ENCODE measurements around the gene C11orf98.
"Not testable (repeated sequence)": the region's sequence is repeated elsewhere in the genome, so short reads cannot be mapped to it uniquely, and the experiment has no call there.

Gene C11orf98

DNA sequence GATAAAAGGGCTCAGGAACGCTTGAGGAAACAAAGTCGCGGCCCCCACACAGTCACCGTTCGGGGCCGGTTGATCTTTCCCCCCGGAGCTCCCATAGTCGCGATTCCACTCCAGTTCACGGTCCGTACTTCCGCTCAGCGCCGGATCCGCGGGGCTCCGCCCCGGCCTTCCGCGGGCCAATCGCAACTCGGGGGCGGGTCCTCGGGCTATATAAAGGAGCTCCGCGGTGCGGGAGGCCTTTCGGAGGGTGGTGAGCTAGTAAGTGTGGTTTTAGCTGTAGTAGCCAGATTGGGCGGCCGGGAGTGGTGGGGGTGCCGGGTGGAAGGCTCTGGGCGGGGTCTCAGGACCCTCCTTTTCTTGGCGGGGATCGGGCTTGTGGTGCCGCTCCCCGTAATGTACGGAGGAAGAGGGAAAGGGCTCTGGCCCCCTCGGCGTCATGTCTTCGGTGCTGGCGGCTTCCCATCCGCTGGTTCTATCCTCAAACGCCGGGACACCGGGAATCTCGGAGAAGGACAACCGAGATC is at the start of gene C11orf98, which contains the start of gene CSKMT:
Gene C11orf98 (minus strand): TSS at position 136 of the 524 bp plus-strand sequence. CDS start 41 bp downstream, at position 95.
Gene CSKMT (plus strand): TSS at position 238 of the 524 bp plus-strand sequence. CDS start 568 bp downstream, outside the sequence.
- peak; percentile 93 to 95 for DNase-seq (ENCODE audit: low read depth in 2 of 2, low spot score in 1 of 2)

DNA sequence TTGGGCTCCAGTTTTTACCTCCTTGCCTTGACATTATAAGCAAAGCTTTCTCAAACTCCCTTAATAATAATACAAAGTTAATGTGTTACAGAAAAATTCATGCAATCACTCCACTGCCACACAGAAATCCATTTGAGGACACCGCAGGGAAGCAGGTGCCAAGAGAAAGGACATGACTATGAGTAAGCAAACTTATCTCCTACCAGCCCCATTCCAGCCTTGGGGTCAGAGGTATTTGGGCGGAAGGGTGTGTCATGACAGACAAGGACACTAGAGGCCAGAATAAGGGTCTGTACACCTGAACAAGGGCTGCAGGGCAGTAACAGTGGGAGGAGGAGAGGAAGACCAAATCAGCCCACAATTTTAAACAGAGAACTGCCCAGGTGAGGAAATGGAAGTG is 48.3 kb upstream of the C11orf98 start:
- no peak for DNase-seq (ENCODE audit: low read depth in 2 of 2, low spot score in 1 of 2)

DNA sequence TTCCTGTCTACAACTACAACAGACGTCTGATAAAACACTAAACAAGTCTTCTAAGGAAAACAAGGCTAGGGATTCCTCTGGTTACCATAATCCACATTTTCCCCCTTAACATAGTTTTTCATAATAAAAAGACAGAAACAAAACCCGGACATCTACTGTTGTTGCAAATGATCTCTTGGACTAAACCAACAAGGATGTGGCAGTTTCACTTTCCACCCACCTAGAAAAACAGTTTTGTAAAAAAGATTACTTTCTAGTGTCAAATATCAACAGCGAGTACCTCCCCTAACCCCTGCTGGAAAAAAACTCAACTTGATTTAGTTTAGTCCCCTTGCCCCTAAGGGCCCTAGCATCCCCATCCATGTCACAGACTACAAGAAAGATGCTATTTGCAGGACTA is 47.9 kb upstream of the C11orf98 start:
- DNase-seq (ENCODE audit: low read depth in 2 of 2, low spot score in 1 of 2) = no peak

DNA sequence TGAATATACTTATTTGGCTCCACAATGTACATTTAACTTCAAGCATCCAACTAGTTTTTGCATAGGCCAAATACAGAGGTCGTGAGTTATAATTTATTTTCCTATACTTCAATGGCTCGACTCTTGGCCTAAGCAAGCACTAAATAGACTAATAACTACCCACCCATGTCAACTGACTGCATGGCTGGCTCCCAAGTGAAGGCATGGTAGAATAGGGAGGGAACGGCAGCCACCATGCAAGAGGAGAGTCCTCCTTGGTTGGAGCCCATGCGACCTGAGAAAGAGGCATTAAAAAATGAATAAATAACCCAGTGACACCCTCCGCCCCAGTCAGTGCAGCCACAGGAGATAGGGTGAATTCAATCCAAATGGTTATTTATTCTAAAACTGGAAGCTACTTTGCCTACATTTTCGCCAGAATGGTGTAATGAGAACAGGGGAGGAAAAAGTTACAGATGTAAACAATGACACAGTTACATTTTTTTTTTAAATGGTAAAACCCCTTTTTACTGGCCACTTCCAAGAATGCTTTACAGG is 47.3 kb upstream of the C11orf98 start:
- no peak for DNase-seq (ENCODE audit: low read depth in 2 of 2, low spot score in 1 of 2)

DNA sequence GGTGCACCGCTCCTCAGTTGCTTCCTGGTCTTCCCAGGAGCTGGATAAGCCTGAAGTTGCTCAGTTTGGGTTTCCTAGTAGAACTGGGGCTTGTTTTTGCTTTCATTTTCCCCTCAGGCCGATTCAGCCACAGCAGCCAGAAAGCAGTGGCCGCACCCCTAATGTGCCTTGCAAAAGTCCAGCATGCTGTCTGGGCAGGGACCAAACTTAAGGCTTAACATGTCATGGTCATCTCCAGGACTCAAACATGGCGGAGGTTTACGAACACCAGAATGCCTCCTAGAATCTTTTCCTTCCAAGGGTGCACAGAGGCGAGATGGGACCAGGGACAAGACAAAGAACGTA is 45.0 kb upstream of the C11orf98 start:
- DNase-seq (ENCODE audit: low read depth in 2 of 2, low spot score in 1 of 2) = no peak

DNA sequence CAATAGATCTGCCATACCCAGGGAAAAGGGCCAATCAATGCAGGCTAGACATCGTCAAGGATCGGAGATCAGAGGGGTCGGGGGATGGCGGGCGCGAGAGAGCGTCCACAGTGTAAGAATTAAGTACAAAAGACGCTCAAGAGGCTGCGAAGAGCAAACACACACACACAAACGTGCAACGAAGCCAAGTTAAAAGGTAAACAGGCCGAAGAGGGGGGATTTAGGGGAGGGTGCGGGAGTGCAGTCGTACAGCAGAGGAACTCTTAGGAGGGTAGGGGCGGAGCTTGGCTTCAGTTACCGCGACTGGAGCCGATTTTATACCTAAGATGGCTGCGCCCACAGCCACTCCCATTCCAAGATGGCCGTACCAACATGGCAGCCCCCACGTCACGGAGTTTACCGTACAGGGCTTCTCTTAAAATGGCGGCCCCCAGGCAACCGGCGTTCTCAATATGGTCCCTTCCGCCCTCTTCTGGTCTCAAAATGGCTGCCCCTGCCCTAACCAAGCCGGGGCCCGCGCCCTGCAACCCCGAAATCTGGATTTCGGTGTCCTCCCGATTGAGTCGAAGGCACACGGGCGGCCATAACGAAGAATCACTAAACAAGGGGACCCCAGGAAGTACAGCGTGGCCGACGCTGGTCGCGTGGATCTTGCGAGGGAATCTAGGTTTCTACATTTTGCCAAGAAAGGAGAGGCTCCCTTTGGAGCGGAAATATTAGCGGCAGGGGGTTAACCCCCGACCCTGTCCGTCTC is 44.4 kb upstream of the C11orf98 start:
- DNase-seq (ENCODE audit: low read depth in 2 of 2, low spot score in 1 of 2) = peak; percentile 94

DNA sequence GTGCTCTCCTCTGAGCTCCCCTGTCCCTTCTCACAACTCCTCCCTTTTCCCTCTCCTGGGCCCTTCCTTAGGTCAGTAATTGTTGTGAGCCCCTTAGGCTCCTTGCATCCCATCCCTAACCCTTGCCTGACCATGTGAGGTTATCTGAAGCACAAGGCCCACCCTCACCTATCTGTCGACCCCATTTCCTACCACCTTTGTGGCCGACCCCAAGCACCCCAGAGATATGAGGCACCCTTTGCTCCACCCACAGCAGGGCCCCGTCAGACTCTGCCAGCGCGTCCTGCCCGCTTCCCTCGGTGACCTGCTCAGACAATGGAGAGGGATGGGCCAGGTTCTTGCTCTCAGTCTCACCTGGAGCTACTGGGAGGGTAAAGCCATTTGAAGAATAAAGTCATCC is 43.8 kb upstream of the C11orf98 start:
- DNase-seq (ENCODE audit: low read depth in 2 of 2, low spot score in 1 of 2) = no peak

DNA sequence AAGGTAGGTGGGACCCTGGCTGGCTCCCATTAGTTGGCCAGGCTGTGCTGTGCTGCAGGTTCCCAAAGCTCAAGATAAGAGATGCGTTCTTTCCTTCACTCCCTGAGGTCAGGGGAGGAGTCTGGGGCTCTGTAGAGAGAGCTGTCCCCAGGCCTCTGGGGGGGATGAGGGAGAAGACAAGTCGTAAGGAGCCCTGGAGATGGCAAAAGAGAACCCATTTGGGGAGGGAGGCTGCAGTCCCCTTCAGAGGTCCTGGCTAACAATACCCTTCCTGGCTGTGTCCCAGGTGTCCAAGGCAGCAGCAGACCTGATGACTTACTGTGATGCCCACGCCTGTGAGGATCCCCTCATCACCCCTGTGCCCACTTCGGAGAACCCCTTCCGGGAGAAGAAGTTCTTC is 43.4 kb upstream of the C11orf98 start:
- DNase-seq (ENCODE audit: low read depth in 2 of 2, low spot score in 1 of 2) = no peak

DNA sequence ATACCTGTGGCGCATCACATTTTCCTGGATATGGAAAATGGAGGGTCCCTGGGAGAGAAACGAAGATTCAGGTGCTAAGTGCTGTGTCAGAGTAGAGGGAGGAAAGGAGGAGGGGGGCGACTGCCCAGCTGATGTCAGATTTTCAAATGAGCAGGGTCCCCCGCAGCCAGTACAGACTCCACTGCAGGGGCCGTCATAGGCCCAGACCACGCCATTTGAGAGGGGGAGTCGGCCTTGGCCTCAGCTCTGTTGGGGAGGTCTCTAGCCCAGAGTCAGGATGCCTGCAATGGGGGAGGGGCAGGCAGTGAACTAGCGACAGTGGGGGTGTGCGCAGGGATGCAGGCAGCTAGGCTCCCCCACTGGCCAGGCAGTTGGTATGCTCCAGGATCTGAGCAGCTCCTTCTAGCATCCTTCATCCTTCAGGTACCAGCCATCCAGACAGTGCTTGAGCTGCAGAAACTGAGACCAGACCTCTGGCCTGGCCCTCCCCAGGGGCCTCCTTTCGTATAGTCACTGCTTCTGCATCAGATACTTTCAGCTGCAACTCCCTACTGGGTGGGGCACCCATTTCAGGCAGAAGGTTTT is 42.4 kb upstream of the C11orf98 start, which contains the start of the genes BSCL2 and GNG3:
Gene BSCL2 (minus strand): TSS at position 148 of the 585 bp plus-strand sequence. CDS start 229 bp downstream, outside the sequence.
Gene GNG3 (plus strand): TSS at position 400 of the 585 bp plus-strand sequence. CDS start 620 bp downstream, outside the sequence.
- no peak for DNase-seq (ENCODE audit: low read depth in 2 of 2, low spot score in 1 of 2)

DNA sequence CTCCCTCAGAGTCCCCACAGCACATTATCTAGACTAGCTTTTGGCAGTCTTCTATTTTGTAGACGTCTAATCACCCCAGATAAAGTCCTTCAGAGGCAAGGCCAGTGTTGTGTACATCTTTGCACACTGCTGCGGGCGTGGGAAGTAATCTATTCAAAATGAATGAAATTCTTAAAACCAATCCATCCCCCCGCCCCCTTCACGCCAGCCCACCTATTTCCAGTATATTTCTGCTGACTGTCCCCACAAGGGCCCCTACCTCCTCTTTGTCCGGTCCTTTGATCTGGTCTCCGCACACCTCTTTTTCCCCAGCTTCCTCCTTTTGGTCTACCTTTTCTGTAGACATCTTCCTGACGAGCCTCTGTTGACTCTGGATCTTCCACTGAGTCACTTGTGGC is 41.8 kb upstream of the C11orf98 start:
- no peak for DNase-seq (ENCODE audit: low read depth in 2 of 2, low spot score in 1 of 2)

DNA sequence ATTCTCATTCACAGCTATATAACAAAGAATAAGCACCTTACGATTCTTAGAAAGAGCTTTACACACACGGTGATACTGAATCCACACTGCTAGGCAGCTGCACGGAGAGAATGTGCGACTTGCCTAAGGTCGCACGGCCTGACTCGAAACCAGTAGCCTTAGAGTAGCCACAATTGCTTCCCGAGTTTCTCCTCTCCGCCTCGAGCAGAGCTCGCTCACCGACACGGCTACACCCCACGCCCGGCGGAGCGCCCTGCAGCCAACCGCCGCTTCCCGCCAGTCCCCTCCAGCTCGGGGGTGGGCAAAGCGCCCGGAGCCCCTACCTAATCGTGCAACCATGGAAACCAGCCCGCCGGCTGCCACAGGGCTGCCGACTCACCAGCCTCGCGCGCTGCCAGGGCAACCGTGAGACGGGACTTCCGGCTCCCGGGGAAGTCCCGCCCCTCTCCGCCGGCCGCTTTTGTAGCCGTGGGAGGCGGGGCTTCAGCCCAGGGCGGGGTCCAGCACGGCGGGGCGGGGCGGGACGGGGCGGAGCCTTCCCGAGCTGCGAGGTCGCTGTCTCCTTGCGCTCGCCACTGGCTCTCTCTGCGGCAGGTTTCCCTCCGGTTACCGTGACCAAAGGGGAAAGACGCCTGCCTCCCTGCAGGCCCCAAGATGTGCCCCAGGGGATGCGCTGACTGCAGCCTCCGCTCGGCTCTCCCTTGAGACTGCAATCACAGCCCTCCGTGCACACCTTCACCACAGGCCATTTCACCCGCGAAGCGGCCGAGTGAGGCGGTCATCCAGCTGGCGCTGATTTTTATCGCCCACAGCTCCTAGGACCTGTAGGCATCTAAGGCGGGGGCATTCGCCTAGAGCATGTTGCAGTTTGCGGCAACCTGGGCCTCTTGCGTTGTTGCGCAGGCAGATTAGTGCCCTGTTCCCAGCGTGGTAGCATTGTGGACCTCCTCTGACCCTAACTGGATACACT is 41.2 kb upstream of the C11orf98 start:
- peak; percentile 90 to 93 for DNase-seq (ENCODE audit: low read depth in 2 of 2, low spot score in 1 of 2)

DNA sequence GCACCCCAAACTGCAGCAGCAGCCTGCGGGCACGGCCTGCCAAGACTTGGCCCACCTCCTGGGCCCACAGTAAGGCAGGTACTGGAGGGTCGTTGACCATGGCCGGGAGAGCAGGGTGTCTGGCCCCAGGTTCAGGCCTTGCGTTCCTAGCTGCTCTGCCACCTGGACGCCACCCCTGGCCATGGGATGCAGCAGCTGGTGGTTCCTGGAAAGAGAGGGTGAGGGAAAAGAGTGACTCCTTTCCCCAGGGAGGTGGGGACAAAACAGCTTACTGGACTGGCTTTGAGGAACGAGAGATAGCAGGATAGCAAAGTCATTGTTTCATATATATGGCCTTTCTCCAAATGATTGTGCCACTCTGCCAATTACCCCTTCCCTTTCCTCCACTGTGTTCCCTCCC is 40.4 kb upstream of the C11orf98 start:
- no peak for DNase-seq (ENCODE audit: low read depth in 2 of 2, low spot score in 1 of 2)

DNA sequence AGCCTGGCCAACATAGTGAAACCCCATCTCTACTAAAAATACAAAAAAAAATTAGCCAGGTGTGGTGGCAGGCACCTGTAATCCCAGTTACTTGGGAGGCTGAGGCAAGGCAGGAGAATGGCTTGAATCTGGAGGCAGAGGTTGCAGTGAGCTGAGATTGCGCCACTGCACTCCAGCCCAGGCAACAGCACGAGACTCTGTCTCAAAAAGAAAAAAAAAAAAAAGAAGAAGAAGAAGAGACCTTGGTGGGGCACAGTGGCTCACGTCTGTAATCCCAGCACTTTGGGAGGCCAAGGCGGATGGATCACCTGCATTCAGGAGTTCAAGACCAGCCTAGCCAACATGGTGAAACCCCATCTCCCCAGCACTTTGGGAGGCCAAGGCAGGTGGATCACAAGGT is 38.9 kb upstream of the C11orf98 start:
- DNase-seq (ENCODE audit: low read depth in 2 of 2, low spot score in 1 of 2) = not testable (repeated sequence)

DNA sequence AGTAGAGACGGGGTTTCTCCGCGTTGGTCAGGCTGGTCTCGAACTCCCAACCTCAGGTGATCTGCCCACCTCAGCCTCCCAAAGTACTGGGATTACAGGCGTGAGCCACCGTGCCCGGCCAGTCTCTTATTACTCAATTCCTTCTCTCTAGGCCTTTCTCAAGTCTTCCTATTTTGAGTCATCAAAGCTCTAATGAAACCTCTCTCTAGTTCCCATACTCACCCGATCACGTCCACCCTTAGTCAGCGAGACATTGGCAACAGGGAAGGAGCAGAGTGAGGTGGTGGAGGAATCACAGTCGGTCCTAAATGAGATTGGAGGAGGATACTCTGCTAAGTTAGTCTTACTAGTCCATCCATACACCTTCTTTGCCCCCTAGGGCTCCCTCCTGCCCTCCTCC is 37.2 kb upstream of the C11orf98 start:
- DNase-seq (ENCODE audit: low read depth in 2 of 2, low spot score in 1 of 2) = no peak

DNA sequence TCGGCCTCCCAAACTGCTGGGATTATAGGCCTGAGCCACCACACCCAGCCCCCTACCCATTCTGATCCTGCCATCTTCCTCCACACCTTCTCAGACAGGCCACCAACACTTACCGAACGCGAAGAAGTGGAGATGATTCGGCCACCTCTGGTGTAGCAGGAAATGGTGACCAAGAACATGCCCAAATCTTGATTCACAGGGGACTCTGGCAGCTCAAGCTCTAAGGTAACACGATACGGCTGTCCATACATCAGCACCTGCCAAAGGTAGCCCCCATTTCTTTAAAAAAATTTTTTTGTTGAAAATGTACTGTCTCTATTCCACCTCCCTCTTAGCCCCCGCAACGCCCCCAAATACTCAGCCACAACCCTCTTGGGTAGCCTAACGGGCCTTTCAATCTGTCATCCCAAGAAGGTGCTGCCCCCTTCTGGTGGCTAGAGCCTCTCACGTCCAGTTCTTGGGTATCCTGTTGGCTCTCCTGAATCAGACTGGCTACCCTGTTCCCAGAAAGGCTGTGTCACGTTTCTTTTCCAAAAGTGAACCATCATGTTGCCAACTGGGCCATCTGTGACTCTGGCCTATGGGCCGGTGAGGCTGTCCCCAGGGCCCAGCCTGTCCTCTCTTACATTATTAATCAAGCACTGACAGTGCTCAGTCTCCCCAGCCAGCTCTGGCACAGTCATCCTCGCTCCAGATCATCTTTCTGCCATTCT is 29.6 kb upstream of the C11orf98 start:
- peak; percentile 53 to 64 for DNase-seq (ENCODE audit: low read depth in 2 of 2, low spot score in 1 of 2)

DNA sequence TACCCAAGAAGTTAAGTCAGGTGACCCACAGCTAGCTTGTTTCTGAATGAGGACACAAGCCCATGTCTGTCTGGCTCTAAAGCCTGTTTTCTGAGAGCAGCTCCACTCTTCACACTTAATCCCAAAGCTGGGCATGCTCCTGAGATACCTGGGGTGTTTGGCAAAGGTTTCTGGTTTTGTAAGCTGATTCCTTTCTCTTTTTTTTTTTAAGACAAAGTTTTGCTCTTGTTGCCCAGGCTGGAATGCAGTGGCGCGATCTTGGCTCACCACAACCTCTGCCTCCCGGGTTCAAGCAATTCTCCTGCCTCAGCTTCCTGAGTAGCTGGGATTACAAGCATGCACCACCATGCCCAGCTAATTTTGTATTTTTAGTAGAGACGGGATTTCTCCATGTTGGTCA is 28.6 kb upstream of the C11orf98 start:
- not testable (repeated sequence) for DNase-seq (ENCODE audit: low read depth in 2 of 2, low spot score in 1 of 2)

DNA sequence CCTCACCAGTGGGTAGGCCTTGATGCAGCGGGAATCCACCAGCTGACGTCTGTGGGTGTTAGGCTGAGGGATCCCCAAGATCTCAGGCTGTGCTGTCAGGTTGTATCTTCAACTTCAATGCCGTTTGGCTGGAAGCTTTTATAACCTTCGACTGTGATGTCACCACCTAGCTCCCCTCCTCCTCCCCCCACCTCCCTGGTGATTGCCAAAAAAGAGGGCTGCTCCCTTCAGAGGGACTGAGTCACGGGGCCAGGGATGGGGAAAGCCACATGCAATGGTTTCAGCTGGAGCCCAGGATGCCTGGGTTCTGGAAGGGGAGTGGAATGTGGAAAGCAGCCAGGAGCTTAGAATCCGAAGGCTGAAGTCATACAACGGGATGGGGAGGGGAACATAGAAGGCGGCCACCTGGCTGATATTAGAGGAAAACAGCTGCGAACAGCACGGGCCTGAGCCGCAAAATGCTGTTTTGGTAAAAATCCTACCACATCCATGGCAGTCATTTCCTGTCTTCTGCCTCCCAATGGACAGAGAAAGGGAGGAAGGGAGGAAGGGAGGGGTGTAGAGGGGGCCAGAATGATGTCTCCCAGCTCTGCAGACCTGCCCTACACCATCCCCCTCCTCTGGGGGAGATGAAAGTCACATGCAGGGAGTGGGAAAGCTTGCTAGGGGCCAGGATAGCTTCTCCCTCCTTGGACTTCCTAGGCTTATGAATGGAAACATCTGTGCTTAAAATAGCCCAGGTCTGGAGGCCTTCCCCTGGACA is 24.6 kb upstream of the C11orf98 start, which contains the start of gene LRRN4CL:
Gene LRRN4CL (minus strand): TSS at position 110 of the 763 bp plus-strand sequence. CDS start 1,022 bp downstream, outside the sequence.
- DNase-seq (ENCODE audit: low read depth in 2 of 2, low spot score in 1 of 2) = no peak

DNA sequence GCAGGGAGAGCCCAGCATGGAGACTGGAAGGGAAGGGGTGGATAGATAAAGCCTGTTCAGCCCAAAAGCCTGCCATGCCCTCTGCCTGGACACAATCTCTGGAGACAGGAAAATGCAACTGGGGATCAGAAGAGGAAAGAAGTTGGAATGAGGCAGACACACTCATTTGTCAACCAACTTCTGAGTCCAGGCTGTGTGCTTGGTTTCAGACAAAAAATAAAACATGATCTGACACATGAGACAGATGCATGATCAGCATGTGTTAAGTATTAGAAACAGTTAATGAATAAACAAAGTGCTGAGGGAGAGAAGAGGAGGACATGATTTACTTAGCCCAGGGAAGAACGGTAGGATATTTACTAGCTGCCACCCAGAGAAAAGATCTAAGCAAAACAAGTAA is 23.5 kb upstream of the C11orf98 start:
- no peak for DNase-seq (ENCODE audit: low read depth in 2 of 2, low spot score in 1 of 2)
